Esophagus (tissue), 2 donors: ENCODE results near the gene CLPX. TPM values are rescaled to one million over a fixed set of nuclear protein-coding genes. Genes with fewer than 3 reads are reported as not detected.
A peak's percentile ranks its signal among the peaks of the same experiment; 100 is the strongest.
"Not testable (repeated sequence)": the region's sequence is repeated elsewhere in the genome, so short reads cannot be mapped to it uniquely, and the experiment has no call there.

Source experiments
- H3K27ac ChIP-seq, 2 donors: one replicate each; pipeline ENCODE4 v1.5.1; 2013; ENCODE audit warnings: low read depth in 2 of 2, mild to moderate bottlenecking in 2 of 2, inconsistent platforms in 1 of 2, low read length in 1 of 2, moderate library complexity in 1 of 2
- H3K27me3 ChIP-seq, 2 donors: one replicate each; pipeline ENCODE4 v1.6.1; 2013; ENCODE audit warnings: low read length in 2 of 2, control low read depth in 1 of 2, mild to moderate bottlenecking in 1 of 2; ENCODE audit not compliant: insufficient read depth in 2 of 2, control insufficient read depth in 1 of 2
- H3K36me3 ChIP-seq, 2 donors: one replicate each; pipeline ENCODE4 v1.6.1; 2013; ENCODE audit warnings: low read length in 1 of 2; ENCODE audit not compliant: control insufficient read depth in 2 of 2, insufficient read depth in 2 of 2
- H3K4me1 ChIP-seq, 2 donors: one replicate each; pipeline ENCODE4 v1.6.1; 2013; ENCODE audit warnings: low read length in 1 of 2; ENCODE audit not compliant: control insufficient read depth in 2 of 2, insufficient read depth in 2 of 2
- H3K4me3 ChIP-seq, 2 donors: one replicate each; pipeline ENCODE4 v1.5.1; 2013; ENCODE audit warnings: low read length in 2 of 2, mild to moderate bottlenecking in 2 of 2, low read depth in 1 of 2, moderate library complexity in 1 of 2
- H3K9me3 ChIP-seq, 2 donors: one replicate each; pipeline ENCODE4 v1.6.1; 2013; ENCODE audit warnings: mild to moderate bottlenecking in 2 of 2, low read depth in 1 of 2, low read length in 1 of 2, moderate library complexity in 1 of 2; ENCODE audit not compliant: control insufficient read depth in 2 of 2, insufficient read depth in 1 of 2
- WGBS, 2 donors: extraction: QIAGEN DNeasy Blood & Tissue Kit; methylation state at CpG; one replicate each; pipeline ENCODE4 v1.1.7; 2013; 5-methylcytosine and 5-hydroxymethylcytosine counted together
- polyA plus RNA-seq, 2 donors: library from polyadenylated mRNA; stranded (reverse); fragments of 200-250 nt; gene quantifications; one replicate each; pipeline ENCODE4 v1.2.3, GENCODE V29; 2013
- donor health status: healthy with polysubstance abuse.
- donor health status: Bipolar disorder and iron deficiency.

CLPX gene
- polyA plus RNA-seq, 2 donors, result 17.9 to 23.4 TPM

DNA sequence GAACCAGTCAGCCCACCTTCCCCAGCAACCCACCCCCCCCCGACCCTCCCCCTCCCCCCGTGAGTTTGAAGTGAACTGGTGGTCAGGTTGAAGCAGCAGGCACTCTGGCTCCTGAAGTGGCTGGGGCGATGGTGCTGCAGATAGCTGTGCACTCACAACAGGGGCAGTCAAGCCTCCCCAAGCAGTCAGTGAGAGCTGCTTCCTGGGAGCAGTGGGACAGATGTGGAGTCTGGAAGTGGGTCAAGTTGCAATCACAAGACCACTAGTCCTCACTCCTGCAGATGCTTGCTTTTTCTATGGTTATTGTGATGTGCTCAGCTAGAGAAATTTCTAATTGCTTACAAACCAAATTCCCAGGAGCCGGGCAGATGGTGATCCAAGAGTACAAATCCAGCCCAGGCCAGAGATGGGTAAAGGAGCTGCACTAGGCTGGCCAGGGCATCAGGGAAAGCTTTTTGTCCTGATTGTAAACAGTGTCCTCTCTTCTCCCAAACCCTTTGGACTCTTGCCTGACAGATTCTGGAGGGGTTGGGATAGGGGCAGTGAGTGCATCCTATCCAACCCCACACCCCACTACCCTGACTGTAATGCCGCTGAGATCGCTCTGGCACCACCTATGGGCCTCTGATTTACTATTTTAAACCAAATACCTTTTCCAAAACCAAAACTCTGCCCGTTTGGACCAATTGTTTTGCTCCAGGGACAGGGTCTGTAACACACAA, 9.8 kb upstream of the CLPX start:
- H3K4me1 ChIP-seq, result no peaks in the 10 kb centered on the region
- WGBS, 2 donors, result 55 to 65% methylated on average over 7 of the region's 7 CpGs
- no peaks in the 10 kb centered on the region for H3K9me3 ChIP-seq
- H3K27ac ChIP-seq, result no peak overlapping the region
- H3K4me3 ChIP-seq, result no peak overlapping the region
- H3K27me3 ChIP-seq, result no peaks in the 10 kb centered on the region
- H3K36me3 ChIP-seq, result no peaks in the 10 kb centered on the region

DNA sequence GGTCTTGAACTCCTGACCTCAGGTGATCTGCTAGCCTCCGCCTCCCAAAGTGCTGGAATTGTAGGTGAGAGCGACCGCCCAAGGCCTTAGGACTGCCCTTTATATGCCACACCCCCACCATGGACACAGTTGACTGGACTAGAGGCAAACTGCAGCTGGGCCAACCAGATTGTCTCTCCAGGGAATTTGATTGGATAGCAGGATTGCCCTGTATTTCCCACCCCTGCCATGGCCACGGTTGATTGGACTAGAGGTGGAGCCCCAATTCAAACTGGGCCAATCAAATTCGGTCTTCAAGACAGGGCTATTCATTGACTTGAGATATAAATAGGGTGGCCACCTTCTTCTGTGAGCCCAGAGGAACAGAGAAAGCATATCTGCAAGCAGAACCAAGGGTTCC, 6.9 kb upstream of the CLPX start:
- no peaks in the 10 kb centered on the region for H3K4me1 ChIP-seq
- no peak overlapping the region for H3K4me3 ChIP-seq
- H3K36me3 ChIP-seq, result no peaks in the 10 kb centered on the region
- WGBS, 2 donors, result 91 to 93% methylated on average over 5 of the region's 5 CpGs
- no peaks in the 10 kb centered on the region for H3K9me3 ChIP-seq
- no peaks in the 10 kb centered on the region for H3K27me3 ChIP-seq
- no peak overlapping the region for H3K27ac ChIP-seq

DNA sequence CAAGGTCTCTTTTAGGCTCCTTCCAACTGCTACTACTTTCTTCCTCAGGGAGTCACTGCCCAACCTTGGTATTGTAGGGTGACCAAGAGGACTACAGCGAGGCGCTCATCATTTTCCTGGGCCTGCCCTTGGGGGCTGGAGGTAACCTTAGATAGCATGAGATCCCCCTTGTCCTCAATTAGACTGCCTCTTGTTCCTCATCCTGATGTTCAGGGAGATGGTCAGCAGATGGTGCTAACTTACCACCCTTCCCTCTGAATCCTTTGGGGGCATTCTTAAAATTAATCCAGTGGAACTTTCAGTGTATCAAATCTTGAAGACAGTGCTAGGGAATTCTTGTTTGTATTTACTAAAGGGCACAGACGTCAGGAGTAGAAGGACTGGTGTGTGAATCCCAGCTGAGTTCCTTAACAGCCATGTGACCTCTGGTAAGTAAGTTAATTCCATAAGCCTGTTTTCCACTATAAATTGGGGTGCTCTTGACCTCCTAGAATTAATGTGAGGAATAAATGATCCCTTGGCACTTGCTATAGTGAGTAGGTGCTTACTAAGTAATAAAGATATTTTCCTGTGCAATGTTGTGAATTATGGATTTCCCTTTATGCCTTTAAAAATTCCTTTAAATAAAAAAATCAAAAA, 4.1 kb upstream of the CLPX start:
- H3K4me3 ChIP-seq, result no peak overlapping the region

DNA sequence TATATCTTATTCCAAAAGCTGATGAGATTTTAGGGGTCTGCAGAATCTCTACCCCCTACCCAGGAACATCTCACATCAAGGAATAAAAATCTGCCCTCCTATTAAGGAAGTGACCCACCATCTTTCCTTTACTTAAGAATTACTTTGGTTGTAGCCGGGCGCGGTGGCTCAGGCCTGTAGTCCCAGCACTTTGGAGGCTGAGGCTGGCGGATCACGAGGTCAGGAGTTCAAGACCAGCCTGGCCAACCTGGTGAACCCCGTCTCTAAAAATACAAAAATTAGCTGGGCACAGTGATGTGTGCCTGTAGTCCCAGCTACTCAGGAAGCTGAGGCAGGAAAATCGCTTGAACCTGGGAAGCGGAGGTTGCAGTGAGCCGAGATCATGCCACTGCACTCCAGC, 3.3 kb upstream of the CLPX start:
- H3K27me3 ChIP-seq, H3K4me3 ChIP-seq, H3K4me1 ChIP-seq, H3K9me3 ChIP-seq, H3K27ac ChIP-seq, H3K36me3 ChIP-seq: not testable (repeated sequence)
- 84 to 86% methylated on average over 9 of the region's 9 CpGs for WGBS, 2 donors

More for the DNA sequence above, 4.1 kb upstream of the CLPX start:
- Histone ChIP-seq H3K9me3 (no peaks in the 10 kb centered on the region), H3K27me3 (no peaks in the 10 kb centered on the region), H3K4me1 (no peaks in the 10 kb centered on the region), H3K27ac (no peak overlapping the region), H3K36me3 (no peaks in the 10 kb centered on the region)
- WGBS, 2 donors, result 26 to 45% methylated on average over 3 of the region's 3 CpGs

DNA sequence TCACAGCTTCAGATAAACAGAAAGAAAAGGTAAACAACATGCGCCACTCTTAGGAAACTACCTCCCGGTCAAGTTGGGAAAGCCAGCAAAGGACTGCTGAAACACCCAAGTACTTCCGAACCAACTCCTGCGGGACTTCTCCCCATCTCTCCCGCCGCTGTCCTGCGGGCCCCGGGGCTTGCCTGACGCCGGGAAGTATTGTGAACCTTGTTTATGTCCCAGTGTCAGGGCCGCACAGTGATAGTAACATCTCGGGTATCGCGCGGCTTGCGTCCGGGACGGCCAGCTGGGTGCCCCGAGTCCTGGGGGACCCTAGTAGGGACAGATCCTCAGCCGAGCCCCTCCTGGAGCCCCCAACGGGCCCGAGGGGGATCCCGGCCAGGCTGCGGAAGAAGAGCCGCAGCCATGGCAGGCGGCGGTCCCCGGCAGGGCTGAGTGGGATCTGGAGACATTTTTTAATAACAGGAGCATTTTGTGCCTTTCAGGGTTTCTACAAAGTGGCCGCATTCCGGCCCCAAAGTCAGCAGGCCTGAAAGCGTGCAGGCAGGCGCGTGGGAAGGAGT, 756 bp downstream of the CLPX start:
- 0 to 1% methylated on average over 33 of the region's 33 CpGs for WGBS, 2 donors
- Histone ChIP-seq H3K27ac (peak overlapping the region; percentile 96 to 97), H3K9me3 (no peaks in the 10 kb centered on the region), H3K36me3 (no peaks in the 10 kb centered on the region), H3K27me3 (no peaks in the 10 kb centered on the region), H3K4me3 (peak overlapping the region; percentile 91 to 96), H3K4me1 (no peaks in the 10 kb centered on the region)

DNA sequence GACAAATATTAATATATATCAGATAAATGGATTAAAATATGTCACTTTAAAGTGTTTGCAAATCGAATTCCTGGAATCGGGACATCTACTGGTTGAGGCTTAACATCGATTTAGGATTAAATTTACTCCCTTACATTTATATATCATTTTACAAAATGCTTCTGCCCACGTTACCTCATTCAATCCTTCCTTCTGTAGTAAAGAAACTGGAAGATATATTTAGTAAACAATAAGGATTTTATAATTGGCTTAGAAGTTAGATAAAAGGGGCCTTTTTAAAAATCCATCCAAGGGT, 1.3 kb downstream of the CLPX start:
- Histone ChIP-seq H3K4me3 (peak overlapping the region; percentile 91 to 96), H3K27ac (peak overlapping the region in 1 of 2 donors; percentile 96), H3K9me3 (no peaks in the 10 kb centered on the region), H3K27me3 (no peaks in the 10 kb centered on the region), H3K4me1 (no peaks in the 10 kb centered on the region), H3K36me3 (no peaks in the 10 kb centered on the region)
- 3 to 4% methylated on average over 4 of the region's 4 CpGs for WGBS, 2 donors

DNA sequence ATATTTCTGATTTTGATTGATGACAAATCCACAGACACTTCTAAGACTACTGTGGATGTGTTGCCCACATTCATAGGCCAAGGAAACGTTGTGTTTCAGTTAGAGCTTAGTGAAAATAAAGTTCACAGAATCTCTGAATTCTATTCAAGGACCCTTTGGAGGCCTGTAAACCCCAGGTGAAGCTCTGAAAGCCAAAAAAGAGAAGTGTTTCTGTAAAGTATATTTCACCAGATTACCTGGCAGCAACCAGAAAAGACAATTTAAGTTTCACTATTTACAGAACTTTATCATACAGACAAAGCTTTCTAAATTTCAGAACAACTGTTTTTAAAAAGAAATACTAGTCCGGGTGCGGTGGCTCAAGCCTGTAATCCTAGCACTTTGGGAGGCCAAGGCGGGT, 2.6 kb downstream of the CLPX start:
- no peaks in the 10 kb centered on the region for H3K36me3 ChIP-seq
- H3K4me1 ChIP-seq, result no peaks in the 10 kb centered on the region
- H3K4me3 ChIP-seq, result peak overlapping the region; percentile 11 to 91
- no peaks in the 10 kb centered on the region for H3K9me3 ChIP-seq
- no peak overlapping the region for H3K27ac ChIP-seq
- H3K27me3 ChIP-seq, result no peaks in the 10 kb centered on the region
- WGBS, 2 donors, result 71 to 74% methylated on average over 4 of the region's 4 CpGs

DNA sequence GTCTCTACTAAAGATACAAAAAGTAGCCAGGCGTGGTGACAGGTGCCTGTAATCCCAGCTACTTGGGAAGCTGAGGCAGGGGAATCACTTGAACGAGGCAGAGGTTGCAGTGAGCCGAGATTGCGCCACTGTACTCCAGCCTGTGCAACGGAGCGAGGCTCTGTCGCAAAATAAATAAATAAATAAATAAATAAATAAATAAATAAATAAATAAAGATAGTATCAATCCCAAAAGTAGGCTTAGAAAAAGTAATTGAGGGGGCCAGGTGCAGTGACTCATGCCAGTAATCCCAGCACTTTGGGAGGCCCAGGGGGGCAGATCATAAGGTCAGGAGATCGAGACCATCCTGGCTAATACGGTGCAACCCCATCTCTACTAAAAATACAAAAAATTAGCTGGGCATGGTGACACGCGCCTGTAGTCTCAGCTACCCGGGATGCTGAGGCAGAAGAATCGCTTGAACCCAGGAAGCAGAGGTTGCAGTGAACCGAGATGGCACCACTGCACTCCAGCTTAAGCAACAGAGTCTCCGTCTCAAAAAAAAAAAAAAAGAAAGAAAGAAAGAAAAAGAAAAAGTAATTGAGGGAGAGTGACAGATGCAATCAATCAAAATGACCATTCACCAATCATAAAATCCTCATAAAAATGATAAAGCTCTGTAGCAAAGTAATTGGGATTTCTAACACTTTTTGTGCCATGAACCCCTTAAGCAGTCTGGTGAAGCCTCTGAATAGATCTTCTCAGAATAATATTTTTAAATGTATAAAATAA, 3.4 kb downstream of the CLPX start:
- not testable (repeated sequence) for H3K27ac ChIP-seq, H3K27me3 ChIP-seq, H3K36me3 ChIP-seq, H3K4me3 ChIP-seq, H3K9me3 ChIP-seq, H3K4me1 ChIP-seq
- 90 to 92% methylated on average over 15 of the region's 15 CpGs for WGBS, 2 donors

DNA sequence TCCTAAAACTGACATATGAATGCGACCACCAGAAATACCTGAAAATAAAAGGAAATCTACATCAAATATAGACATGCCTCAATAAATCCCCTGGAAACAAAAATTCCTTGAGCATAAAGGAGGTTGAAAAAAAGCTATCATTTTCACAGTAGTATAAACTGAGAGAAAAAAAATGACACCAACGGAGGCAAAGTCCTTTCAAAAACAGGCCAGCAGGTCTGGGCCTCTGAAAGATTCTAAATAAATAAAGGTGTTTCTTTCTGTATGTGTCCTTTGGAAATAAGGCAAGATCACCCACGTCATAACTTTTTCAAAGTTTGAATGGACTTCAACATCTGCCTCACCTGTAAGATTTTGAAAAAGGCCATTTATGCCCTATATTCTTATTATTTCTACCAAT, 5.0 kb downstream of the CLPX start:
- Histone ChIP-seq H3K27ac (no peak overlapping the region), H3K36me3 (no peaks in the 10 kb centered on the region), H3K4me3 (no peak overlapping the region), H3K27me3 (no peaks in the 10 kb centered on the region), H3K9me3 (no peaks in the 10 kb centered on the region), H3K4me1 (no peaks in the 10 kb centered on the region)
- 88 to 89% methylated on average over 3 of the region's 3 CpGs for WGBS, 2 donors
